GM21528 (cell line): ENCODE results near the gene HOXB6.

Experiments
- ATAC-seq: cut with Tn5 transposase; IDR thresholded peaks from one replicate; pipeline ENCODE4 v1.9.1; 2021; ENCODE audit warnings: mild to moderate bottlenecking, moderate library complexity; ENCODE audit not compliant: unreplicated experiment, low FRiP score

Gene HOXB6

GRCh38 chr17:48624118-48624517 lies 19.3 kb upstream of the HOXB6 start:
- ATAC-seq: no peak

- ATAC-seq: no peak
Measured at GRCh38 chr17:48623583-48623982, 18.8 kb upstream of the HOXB6 start.

GRCh38 chr17:48622857-48623256 lies 18.1 kb upstream of the HOXB6 start:
- ATAC-seq: no peak

DNA sequence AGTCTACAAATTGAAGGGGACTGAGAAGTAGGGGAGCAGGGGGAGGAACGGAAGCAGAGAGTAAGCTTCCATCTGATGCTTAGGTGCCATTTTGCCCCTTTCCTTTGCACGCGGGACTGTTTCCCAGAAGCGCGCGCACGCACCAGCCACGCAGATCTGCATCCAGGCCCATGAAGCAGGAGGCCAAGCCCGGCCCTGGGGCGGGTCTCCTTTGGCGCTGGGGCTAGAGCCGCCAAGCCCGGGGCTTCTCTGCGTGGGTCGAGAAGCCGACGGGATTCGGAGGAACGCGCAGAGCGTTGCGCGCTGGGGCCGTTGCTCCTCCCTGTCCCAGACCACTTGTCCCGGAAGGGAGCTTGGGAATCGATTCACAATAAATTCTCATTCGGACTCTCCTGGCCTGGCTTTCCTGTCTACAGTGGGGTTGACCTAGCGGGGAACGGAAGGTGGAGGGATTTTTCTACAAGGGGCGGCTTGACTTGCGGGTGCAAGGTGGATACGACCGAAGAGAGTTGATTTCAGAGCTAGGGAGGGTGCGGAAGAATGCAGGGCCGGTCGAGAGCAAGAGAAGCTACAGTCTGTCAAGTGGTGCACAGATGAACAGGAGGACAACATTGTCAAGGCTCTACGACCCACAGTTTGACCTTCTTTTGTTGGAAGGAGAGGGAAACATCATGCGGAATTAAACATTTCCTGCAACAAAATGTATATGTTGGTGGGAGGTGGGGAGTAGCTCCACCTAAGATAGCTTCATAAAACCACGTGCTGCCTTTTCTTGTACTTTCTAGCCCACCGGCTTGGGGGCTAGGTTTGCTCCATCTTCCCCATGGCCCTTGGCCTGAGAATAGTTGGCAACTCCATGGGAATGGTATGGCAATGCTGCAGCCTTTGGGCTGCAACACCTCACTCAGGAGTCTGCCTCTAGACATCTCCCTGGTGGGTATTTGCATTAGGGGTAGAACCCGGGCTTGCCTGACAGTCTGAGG lies 16.9 kb upstream of the HOXB6 start:
- ATAC-seq: no peak

DNA sequence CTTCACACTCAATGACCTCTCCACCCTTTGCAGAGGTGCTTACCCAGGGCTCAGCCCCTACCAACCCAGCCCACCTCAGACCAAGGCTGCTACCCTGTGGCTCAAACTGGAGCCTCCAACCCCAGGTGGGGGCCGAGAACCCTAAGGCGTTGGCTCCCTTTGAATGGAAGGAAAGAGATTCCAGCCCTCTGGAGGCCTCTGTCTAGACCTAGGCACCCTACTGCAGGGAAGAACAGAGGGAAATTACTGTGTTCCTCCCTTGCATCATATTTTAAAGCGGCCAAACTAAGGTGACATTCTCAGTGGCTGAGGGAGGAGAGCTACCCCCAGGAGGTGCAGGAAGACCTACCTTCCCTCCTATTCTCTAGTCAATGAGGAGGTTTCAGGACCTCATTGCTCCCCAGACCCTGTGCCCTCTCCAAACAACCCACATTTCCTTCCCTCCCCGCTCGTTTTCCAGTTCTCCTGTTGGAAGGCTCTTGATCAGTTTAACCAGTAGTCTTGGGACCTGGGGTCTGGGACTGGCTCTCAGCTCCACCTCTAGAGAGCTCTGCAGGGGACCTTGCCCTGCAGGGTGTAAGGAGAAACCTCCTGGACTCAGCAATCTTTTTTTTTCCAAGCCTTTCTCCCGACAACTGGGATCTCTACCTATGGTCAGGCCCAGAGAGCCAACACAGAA lies 15.8 kb upstream of the HOXB6 start:
- ATAC-seq: no peak

GRCh38 chr17:48619826-48620449 lies 15.2 kb upstream of the HOXB6 start:
- ATAC-seq: no peak

DNA sequence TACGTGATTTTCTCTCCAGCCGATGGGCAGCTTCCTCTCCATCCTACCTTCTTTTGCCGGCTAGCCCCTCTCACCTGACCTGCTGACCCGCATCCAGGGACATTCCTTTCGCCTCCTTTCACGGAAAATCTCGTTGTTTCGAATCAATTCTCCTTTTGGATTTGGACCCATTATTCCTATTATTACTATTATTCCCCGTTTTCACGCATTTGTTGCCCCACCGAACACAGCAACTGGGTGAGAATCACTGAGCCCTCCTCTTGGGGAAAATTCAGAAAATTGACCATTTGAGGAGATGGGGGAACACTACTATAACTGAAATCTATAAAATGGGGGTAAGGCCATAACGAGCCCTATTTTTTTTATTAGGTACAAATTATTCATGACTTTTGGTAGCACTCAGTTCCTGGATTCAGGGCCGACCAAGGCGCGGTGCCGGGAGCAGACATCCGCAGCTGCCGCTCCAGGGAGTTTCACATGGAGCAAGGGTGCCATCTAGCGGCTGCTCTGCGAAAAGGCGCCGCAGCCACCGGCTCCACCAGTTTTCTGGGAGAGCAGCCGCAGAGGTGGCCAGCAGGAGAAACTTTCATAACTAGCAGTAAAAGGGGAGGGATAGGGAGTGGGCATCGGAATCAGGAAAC lies 13.6 kb upstream of the HOXB6 start:
- no peak for ATAC-seq

GRCh38 chr17:48617471-48618255 lies 12.9 kb upstream of the HOXB6 start:
- no peak for ATAC-seq

DNA sequence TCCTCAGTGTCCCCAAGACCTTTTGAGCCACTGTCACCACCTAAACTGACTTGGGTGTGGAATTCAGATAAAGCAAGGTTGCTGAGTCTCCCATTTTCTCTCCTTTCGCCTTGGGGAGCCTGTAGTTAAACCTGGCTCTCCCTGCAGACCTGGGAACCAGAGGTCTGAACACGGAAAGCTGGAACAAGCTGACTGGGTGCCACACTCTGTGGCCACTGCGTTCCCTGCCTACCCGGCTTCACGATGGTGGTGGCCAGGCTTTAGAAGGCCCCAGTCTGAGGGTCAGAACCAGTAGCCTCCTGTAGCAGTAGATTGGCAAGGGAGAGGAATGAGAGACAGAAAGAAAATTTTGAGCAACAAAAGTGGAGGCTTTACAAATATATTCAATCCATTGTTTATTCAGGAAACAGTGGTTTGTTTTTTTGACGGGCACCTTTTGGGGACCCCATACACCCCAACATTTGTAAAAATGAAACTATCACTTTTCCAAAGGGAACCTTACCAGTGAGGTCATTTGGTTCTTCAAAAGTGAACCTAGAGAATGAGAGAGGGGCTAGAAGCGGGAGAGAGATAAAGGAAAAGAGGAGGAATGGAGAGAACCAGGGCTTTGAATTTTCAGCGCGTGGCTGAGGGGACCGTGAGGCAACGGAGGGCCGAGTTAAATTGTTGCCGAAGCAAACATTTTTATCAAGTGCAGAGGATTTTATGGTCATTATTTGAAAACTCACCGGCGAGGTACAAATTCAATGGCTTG lies 12.1 kb upstream of the HOXB6 start:
- ATAC-seq: no peak

GRCh38 chr17:48615963-48616716 lies 11.4 kb upstream of the HOXB6 start:
- no peak for ATAC-seq

GRCh38 chr17:48615047-48615962 lies 10.5 kb upstream of the HOXB6 start, which contains the start of gene HOXB8:
HOXB8 (minus strand) TSS chr17:48615292; CDS start chr17:48614704, 588 bp downstream.
- no peak for ATAC-seq

GRCh38 chr17:48613862-48614694 lies 9.3 kb upstream of the HOXB6 start:
- ATAC-seq: no peak

DNA sequence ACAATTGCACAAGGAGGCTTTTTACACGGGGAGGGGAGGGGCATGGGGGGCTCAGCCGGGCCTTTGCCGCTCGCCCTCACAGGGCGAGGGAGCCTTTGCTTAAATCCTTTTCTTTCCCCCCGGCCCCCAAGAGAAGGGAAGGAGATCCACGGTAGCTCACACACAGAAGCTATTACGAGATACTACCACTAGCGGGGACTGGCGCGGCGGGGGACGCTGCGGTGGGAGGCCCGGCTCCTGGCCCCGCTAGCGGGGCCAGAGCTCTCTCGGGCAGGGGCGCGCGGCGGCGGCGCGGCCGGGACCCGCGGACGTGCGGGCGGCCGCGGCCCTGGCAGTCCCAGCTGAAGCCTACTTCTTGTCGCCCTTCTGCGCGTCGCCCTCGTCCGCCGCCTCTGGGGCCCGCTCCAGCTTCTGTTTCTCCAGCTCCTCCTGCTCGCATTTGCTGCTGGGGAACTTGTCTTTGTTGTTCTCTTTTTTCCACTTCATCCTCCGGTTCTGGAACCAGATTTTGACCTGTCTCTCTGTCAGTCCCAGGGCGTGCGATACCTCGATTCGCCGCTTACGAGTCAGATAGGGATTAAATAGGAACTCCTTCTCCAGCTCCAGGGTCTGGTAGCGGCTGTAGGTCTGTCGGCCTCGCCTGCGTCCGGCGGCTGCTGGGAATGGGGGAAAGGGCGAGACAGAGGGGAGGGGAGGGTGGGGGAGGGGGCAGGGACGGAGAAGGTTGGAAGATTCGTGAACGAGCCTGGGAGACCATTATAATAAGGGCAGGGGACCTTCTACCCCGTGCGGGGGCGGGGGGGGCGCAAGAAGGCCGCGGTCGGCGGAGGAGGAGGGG lies 8.3 kb upstream of the HOXB6 start:
- no peak for ATAC-seq

DNA sequence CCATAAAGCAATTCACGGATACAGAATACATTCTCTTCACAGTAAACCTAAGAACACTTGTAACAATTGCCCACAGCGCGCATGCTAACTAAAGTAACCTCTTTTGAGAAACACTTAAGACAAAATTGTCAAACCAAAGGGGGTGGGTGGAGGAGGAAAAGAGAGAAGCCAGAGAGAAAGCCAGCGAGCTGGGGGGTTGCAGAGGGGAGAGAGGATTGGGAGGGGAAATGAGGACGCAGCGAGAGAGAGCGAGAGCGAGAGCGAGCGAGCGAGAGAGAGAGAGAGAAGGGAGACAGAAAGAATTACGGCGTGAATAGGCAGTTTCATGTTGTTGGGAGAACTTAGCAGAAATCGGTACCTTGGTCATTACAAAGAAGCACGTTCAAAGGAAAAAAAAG lies 7.7 kb upstream of the HOXB6 start:
- no peak for ATAC-seq

DNA sequence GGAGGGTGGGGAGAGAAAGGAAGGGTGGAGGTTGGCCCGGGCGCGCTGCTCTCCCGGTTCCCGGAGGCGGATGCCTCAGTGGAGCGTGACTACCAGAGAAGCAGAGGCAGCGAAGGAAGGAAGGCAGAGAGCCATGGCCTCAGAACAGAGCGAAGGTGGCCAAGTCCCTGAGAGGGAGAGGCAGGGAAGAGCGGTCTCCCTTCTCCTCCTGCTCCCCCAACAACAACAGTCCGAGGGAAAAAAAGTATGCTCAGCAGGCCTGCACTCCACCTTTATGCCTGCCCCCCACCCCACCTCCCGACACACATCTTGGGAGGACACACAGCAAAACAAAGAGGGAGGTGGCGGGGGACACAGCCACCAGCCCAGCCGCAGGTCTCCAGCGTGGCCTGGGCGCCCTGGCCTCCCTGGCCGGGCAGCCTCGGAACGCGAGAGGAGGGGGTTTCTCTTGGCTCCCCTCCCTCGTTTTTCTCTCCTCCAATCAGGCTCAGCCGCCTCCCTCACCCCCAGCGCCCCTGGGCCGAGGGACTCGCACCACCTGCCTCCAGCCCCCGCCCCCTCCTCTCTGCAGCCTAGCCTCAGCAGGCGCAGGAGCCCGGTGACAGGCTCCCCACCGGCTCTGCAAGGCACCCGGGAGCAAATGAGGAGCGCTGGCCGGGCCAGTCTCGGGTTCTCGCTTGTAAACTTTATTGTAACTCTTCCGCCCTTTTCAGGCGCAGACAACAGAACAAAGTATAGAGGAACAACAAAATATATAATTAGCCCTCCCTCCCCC lies 7.1 kb upstream of the HOXB6 start:
- no peak for ATAC-seq
